HPDE6-E6E7 (cell line): ENCODE measurements around the gene ALOXE3.

Experiments
- DNase-seq: peaks from one replicate; pipeline ENCODE4 v3.0.0; 2011; ENCODE audit warnings: missing footprints; ENCODE audit errors: extremely low spot score

Gene ALOXE3

DNA sequence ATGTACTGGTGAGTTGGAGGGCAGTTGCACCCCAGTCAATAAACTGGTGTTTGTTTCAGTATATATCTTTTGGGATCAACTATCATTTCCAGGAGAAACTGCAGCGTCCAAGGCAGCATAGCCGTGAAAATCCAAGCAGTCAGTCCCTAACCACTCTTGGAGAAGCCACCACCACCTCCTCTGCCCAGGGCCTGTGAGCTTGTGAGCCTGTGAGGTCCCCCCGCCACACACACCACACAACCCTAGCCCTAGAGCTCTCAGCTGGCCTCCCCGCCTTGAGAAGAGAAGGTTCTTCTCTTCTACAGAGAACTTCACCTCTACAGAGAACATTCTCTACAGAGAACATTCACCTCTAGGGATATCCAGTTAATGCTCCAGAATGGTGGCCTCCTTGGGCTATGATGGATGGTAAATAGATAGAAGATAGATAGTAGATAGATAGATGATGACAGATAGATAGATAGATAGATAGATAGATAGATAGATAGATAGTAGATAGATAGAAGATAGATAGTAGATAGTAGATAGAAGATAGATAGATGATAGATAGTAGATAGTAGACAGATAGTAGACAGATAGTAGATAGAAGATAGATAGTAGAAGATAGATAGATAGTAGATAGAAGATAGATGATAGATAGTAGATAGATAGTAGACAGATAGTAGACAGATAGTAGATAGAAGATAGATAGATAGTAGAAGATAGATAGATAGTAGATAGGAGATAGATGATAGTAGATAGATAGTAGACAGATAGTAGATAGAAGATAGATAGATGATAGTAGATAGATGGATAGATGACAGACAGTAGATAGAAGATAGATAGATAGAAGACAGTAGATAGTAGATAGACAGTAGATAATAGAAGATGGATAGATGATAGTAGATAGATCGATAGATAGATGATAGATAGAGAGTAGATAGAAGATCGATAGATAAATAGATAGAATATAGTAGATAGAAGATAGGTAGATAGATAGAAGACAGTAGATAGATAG is 65.8 kb downstream of the ALOXE3 start:
- DNase-seq: no peak

DNA sequence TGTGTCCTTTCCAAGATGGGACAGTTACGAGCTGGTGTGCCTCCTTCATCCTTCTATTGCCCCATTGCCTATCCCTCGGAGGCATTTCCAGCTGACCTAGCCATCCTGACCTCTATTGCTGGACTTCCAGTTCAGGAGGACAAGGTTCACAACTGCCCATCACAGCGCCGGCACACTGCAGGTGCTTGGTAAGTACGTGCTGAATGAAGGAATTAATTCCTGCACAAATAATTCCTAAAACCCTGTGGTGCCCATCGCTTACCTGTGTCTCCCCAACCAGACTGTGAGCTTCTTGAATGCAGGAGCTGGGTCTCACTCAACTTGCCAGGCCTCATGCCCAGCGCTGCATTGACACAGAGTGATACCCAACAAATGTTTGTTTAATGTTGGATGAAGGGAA is 66.5 kb downstream of the ALOXE3 start:
- no peak for DNase-seq

DNA sequence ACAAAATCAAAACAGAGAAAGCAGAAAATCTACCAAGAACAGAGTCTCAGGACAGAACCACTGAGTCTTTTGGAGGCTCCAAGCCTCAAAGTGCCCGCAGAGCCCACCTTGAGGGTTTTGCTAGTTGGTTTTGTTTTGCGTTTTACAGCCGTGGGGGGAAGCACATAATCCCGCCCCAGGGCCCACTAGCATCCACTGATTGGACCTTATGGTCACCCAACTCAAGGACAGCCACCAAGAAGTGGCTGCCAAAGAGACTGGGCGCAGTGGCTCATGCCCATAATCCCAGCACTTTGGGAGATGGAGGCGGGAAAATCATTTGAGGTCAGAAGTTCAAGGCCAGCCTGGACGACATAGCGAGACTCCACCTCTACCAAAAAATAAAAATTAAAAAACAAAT is 69.6 kb downstream of the ALOXE3 start:
- DNase-seq: no peak

DNA sequence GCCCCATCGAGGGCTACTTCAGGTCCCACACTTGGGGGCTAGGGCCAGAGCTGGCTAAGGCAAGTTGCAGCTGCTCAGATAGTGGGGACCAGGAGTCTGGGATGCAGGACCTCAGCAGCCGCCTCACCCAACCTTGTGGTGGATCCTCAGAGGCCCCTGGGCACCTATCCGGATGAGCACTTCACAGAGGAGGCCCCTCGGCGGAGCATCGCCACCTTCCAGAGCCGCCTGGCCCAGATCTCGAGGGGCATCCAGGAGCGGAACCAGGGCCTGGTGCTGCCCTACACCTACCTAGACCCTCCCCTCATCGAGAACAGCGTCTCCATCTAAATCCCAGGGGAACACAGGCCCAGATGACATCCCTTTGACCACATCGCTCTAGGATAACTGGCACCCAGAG is 70.1 kb downstream of the ALOXE3 start:
- DNase-seq: no peak

DNA sequence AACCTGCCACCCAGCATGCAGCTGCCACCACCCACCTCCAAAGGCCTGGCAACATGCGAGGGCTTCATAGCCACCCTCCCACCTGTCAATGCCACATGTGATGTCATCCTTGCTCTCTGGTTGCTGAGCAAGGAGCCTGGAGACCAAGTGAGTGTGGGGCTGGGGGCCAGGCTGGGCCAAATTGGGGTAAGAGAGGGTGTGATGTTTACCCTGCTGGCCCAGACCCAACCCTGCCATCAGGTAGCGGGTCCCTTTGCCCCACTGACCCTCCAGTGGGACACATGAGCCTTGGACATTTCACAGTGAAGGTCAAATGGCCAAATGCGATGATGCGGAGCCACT is 70.6 kb downstream of the ALOXE3 start:
- no peak for DNase-seq

DNA sequence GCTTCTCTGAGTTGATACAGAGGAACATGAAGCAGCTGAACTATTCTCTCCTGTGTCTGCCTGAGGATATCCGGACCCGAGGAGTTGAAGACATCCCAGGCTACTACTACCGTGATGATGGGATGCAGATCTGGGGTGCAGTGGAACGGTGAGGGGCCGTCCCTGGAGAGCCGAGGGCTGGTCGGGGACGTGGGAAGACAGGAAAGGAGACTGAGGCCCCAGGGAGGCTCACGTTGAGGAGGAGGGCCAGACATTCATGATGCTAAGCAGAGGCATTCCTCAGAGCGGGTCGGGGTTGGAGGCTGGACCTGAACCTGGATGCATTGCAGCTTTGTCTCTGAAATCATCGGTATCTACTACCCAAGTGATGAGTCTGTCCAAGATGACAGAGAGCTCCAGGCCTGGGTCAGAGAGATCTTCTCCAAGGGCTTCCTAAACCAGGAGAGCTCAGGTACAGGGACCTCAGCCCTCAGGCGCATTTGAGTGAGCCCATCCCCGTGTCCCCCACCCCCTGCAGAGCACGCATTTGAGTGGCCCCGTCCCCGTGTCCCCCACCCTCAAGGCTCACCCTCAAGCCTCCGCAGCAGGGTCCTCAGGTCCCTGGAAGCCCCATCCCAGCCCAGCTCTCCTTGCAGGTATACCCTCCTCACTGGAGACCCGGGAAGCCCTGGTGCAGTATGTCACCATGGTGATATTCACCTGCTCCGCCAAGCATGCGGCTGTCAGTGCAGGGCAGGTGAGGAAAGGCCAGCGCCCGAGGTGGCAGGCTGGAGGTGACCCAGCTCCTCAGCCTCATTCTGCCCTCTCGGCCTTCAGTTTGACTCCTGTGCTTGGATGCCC is 71.2 kb downstream of the ALOXE3 start:
- no peak for DNase-seq

DNA sequence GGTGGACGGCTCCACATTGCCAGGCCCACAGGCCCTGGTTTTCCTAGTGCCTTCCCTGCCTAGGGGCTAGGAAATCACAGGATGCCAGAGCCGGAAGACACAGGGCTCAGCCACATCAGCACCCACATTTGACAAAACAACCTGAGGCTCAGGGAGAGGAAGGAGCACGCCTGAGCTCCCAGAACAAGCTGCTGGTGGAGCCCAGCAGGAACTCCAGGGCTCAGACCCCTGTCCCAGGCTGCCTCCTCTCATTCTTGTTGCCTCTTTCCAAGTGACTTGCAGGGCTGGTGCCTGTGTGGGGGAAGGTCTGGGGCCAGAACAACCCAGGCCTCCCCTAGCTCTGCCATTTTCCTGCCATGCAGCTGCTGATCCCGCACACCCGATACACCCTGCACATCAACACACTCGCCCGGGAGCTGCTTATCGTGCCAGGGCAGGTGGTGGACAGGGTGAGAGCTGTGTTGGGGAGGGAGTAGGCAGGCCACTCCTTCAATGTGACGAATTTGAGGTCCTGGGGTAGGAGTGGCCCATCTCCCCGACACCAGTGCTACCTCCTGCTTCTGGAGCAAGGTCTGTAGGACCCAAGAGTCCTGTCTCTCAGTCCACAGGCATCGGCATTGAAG is 71.9 kb downstream of the ALOXE3 start:
- DNase-seq: no peak
